Measurements from ENCODE around the gene CCPG1. TPM values are rescaled to one million over a fixed set of nuclear protein-coding genes. Genes with fewer than 3 reads are reported as not detected.

Gene CCPG1
- total and polyA plus RNA-seq, 2 of the 13 experiments (the other 11 are each of a cell fraction or from before 2014, with no cell fraction given), result 16.1 to 19.5 TPM

- TF ChIP-seq MXD3 (CRISPR knock-in tag; IDR thresholded peaks at IDR 0.05), result peak; percentile 84; the same call in 1 of the 2 replicates
- TF ChIP-seq ZNF296 (CRISPR knock-in tag; conservative IDR thresholded peaks at IDR 0.05), result no peak; the same call in 1 of the 2 replicates
- TF ChIP-seq MIXL1 (CRISPR knock-in tag; IDR thresholded peaks at IDR 0.05), result peak; percentile 88
- TF ChIP-seq ZNF768 (CRISPR knock-in tag; IDR thresholded peaks at IDR 0.05), result peak; percentile 72
- TF ChIP-seq ZBTB20 (CRISPR knock-in tag; IDR thresholded peaks at IDR 0.05; ENCODE audit: borderline replicate concordance, low read depth), result peak; percentile 57; the same call in 1 of the 2 replicates
- TF ChIP-seq USF2 (IDR thresholded peaks at IDR 0.05; ENCODE audit: low read depth, low read length), result no peak
- TF ChIP-seq USF2 (CRISPR knock-in tag; IDR thresholded peaks at IDR 0.05; ENCODE audit: borderline replicate concordance), result no peak
- no peak for TF ChIP-seq SMC3 (IDR thresholded peaks at IDR 0.05; ENCODE audit: low read length)
- TF ChIP-seq ATAD3A (CRISPR knock-in tag; IDR thresholded peaks at IDR 0.05), result no peak
- TF ChIP-seq NCOA2 (CRISPR knock-in tag; IDR thresholded peaks at IDR 0.05), result peak; percentile 50; the same call in 1 of the 2 replicates
- peak; percentile 77; the same call in 1 of the 2 replicates for TF ChIP-seq ZNF350 (CRISPR knock-in tag; IDR thresholded peaks at IDR 0.05; ENCODE audit: borderline replicate concordance, low read depth)
- peak; percentile 82 for TF ChIP-seq PATZ1 (CRISPR knock-in tag; IDR thresholded peaks at IDR 0.05)
- TF ChIP-seq ZNF431 (CRISPR knock-in tag; IDR thresholded peaks at IDR 0.05; ENCODE audit: borderline replicate concordance, low read depth), result no peak; the same call in 1 of the 2 replicates
- TF ChIP-seq HMG20B (CRISPR knock-in tag; conservative IDR thresholded peaks at IDR 0.05), result peak; percentile 52; the same call in 1 of the 2 replicates
- no peak for TF ChIP-seq ZNF260 (CRISPR knock-in tag; IDR thresholded peaks at IDR 0.05; ENCODE audit: borderline replicate concordance, low read depth)
- TF ChIP-seq ZNF124 (CRISPR knock-in tag; IDR thresholded peaks at IDR 0.05), result peak; percentile 25; the same call in 1 of the 2 replicates
- peak; percentile 72; the same call in 1 of the 2 replicates for TF ChIP-seq TGIF2 (CRISPR knock-in tag; IDR thresholded peaks at IDR 0.05)
- TF ChIP-seq MTA1 (CRISPR knock-in tag; IDR thresholded peaks at IDR 0.05; ENCODE audit: borderline replicate concordance), result peak; percentile 83; the same call in 1 of the 2 replicates
- no peak for TF ChIP-seq PREB (CRISPR knock-in tag; IDR thresholded peaks at IDR 0.05)
- peak; percentile 92 for TF ChIP-seq YEATS4 (CRISPR knock-in tag; IDR thresholded peaks at IDR 0.05; ENCODE audit: borderline replicate concordance)
- no peak for TF ChIP-seq CHD4 (IDR thresholded peaks at IDR 0.05; ENCODE audit: borderline replicate concordance, low read length)
- TF ChIP-seq FOXK2 (IDR thresholded peaks at IDR 0.05), result no peak
- TF ChIP-seq POLR2AphosphoS2 (IDR thresholded peaks at IDR 0.05; ENCODE audit: low read depth, low read length), result 0 out of 2 replicates have a peak, but pooled peaks have one; percentile 59
- TF ChIP-seq GTF2F1 (IDR thresholded peaks at IDR 0.05; ENCODE audit: low read length), result no peak
- peak; percentile 99 for TF ChIP-seq ELF3 (CRISPR knock-in tag; IDR thresholded peaks at IDR 0.05)
These were observed 89.3 kb downstream of the CCPG1 start, which contains the start of the genes PIGB and PIGBOS1 (continued) for GRCh38 chr15:55318588-55319494.

Measured in HepG2 (cell line).